Measurements from ENCODE around the gene RBSN. TPM values are rescaled to one million over a fixed set of nuclear protein-coding genes. Genes with fewer than 3 reads are reported as not detected.

Gene RBSN
- total RNA-seq, 2 donors from 2014 or later = 37.2 to 38.7 TPM

DNA sequence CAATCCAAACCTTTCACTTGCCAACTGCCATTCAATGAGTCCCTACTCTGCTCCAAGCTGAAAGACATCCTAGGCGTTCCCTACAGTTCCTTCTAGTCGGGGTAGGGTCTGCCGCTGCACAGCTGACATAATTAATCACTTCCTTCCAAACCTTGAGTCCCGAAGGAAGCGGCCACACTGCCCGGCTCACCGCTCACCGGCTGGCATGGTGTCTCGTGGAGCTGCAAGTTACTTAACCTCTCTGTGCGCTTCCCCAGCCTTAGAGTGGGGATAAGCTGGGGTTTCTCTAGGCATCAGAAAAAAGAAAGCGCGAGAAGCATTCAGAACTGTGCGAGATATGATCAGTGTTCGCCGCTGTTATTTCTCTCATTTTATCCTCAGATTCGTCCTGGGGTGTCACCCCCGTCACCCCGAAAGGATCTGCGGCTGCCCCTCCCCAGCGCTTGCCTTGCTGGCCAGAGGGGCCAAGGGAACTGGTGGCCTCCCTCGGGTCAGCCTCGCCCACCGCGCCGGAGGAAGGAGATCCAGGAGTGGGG, 34.6 kb downstream of the RBSN start:
- ATAC-seq (peak; percentile 12), DNase-seq (no peak)
- Mint-ChIP-seq H3K27ac (peak overlapping the region; percentile 91), H3K36me3 (ENCODE audit: low read depth) (no peaks in the 10 kb centered on the region), H3K4me3 (peak overlapping the region; percentile 94), H3K27me3 (no peaks in the 10 kb centered on the region), H3K4me1 (peaks cover 23% of the 10 kb centered on the region)
- no peaks in the 10 kb centered on the region for H3K9me3 ChIP-seq (ENCODE audit: control insufficient read depth, low read length, poor library complexity, severe bottlenecking)

DNA sequence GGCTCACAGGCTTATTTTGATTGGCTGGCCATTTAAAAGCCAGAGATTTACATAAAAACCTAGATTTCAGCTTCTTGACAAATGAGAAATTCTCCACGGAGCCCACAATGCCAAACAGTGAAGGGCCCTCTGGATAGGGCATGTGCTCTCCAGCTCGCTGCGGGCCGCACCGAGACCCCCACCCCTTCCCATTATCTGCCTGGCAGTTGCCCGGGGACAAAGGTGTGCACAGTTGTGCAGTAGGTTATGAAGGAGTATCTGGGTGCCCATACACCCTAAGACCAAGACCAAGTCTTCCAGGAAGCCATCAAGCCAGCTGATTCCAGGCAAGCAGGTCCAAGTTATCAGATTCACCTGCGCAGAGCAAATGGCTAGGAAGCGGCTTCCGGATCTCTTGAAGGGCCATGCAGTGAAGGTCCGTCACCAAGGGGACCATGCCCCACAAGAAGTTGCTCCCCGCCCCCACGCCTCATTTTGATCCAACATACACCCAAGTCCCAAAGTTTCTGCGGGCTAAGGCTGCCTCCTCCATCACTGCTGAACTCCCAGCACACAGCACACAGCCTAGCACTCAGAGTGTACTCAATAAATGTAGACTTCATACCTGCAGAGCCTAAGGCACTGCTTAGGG, 35.2 kb downstream of the RBSN start:
- Mint-ChIP-seq H3K27ac (peak overlapping the region; percentile 91), H3K36me3 (ENCODE audit: low read depth) (no peaks in the 10 kb centered on the region), H3K27me3 (no peaks in the 10 kb centered on the region), H3K4me1 (peaks cover 23% of the 10 kb centered on the region), H3K4me3 (peak overlapping the region; percentile 94)
- no peak for DNase-seq
- no peaks in the 10 kb centered on the region for H3K9me3 ChIP-seq (ENCODE audit: control insufficient read depth, low read length, poor library complexity, severe bottlenecking)
- ATAC-seq = no peak

GRCh38 chr3:15063238-15063637, 35.7 kb downstream of the RBSN start:
- H3K4me3 Mint-ChIP-seq = peak overlapping the region; percentile 63

DNA sequence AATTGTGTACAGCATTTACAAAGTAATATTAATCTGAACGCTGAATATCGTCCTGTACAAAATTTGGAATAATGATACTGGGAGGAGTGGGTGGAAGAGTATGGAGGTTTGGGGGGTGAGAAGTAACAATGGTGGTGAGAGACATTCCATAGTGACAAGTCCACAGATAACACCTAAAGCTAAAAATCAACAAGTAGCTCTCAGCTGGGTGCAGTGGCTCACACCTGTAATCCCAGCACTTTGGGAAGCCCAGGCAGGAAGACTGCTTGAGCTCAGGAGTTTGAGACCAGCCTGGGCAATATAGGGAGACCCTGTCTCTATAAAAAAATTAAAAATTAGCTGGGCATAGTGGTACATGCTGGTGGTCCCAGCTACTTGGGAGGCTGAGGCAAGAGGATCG, 38.9 kb downstream of the RBSN start:
- H3K4me3 Mint-ChIP-seq = no peak overlapping the region
- no peaks in the 10 kb centered on the region for H3K27me3 Mint-ChIP-seq
- H3K9me3 ChIP-seq (ENCODE audit: control insufficient read depth, low read length, poor library complexity, severe bottlenecking) = no peaks in the 10 kb centered on the region
- DNase-seq (no peak), ATAC-seq (no peak)
- H3K36me3 Mint-ChIP-seq (ENCODE audit: low read depth) = peaks cover 3% of the 10 kb centered on the region
- H3K4me1 Mint-ChIP-seq = peaks cover 21% of the 10 kb centered on the region
- no peak overlapping the region for H3K27ac Mint-ChIP-seq

More at GRCh38 chr3:15063238-15063637, 35.7 kb downstream of the RBSN start:
- H3K36me3 Mint-ChIP-seq (ENCODE audit: low read depth) = no peaks in the 10 kb centered on the region
- no peaks in the 10 kb centered on the region for H3K27me3 Mint-ChIP-seq
- H3K27ac Mint-ChIP-seq = peak overlapping the region; percentile 29
- no peaks in the 10 kb centered on the region for H3K9me3 ChIP-seq (ENCODE audit: control insufficient read depth, low read length, poor library complexity, severe bottlenecking)
- ATAC-seq = no peak
- no peak for DNase-seq
- peaks cover 23% of the 10 kb centered on the region for H3K4me1 Mint-ChIP-seq

DNA sequence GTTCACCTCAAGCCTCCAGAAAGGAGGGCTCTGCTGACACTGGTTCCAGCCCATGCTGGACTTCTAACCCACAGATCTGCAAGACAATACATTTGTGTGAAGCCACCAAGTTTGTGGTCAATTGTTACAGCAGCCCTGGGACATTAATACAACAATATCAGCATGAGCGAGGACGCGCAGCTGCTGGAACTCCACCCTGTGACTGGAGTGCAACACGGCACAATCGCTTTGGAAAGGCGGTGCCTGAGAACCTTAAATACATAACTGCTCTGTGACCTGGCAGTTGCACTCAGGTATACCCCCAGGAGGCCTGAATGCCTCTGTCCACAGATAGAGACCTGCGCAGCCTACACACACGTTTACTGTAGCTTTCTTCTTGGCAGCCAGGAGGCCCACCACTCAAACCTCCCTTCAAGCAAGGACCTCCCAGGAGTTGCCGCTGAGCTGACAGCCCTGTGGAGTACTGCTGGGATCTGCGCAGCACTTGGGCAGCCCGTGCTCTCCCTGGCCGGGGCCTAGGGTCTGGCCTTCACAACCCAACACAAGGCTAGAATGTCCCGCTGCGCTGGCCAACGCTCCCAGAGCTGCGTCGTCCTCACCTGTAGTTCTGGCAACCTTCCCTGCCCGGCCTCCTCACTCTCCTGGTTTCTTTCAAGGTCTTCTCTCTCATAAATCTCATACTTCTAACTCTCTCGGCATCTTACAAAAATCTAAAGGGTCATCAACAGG, 42.1 kb downstream of the RBSN start:
- H3K36me3 Mint-ChIP-seq (ENCODE audit: low read depth) = peaks cover 3% of the 10 kb centered on the region
- ATAC-seq (no peak), DNase-seq (no peak)
- H3K9me3 ChIP-seq (ENCODE audit: control insufficient read depth, low read length, poor library complexity, severe bottlenecking) = no peaks in the 10 kb centered on the region
- H3K4me1 Mint-ChIP-seq = peaks cover 19% of the 10 kb centered on the region
- H3K27ac Mint-ChIP-seq = no peak overlapping the region
- no peak overlapping the region for H3K4me3 Mint-ChIP-seq
- H3K27me3 Mint-ChIP-seq = no peaks in the 10 kb centered on the region

GRCh38 chr3:15055019-15055557, 43.9 kb downstream of the RBSN start:
- peak in 1 of 3 donors; percentile 14 for DNase-seq
- no peaks in the 10 kb centered on the region for H3K9me3 ChIP-seq (ENCODE audit: control insufficient read depth, low read length, poor library complexity, severe bottlenecking)
- no peaks in the 10 kb centered on the region for H3K27me3 Mint-ChIP-seq
- H3K4me1 Mint-ChIP-seq = peaks cover 33% of the 10 kb centered on the region
- H3K4me3 Mint-ChIP-seq = peak overlapping the region; percentile 3
- peak; percentile 82 for ATAC-seq
- peaks cover 3% of the 10 kb centered on the region for H3K36me3 Mint-ChIP-seq (ENCODE audit: low read depth)
- H3K27ac Mint-ChIP-seq = no peak overlapping the region

DNA sequence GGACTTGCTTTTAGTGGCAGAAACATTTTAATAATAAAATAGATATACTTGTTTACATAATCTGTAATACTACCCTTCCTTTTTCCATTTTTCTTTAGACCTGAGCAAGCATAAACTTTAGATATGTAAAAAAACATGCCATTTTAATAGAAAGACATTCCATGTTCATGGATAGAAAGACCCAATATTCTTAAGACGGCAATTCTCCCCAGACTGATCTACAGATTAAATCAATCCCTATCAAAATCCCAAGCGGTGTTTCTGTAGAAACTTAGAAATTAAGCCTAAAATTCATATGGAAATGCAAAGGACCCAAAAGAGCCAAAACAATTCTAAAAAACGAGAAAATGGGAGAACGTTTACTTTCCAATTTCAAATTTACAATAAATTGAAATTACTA, 45.4 kb downstream of the RBSN start:
- no peak overlapping the region for H3K4me3 Mint-ChIP-seq
- ATAC-seq = no peak
- peaks cover 3% of the 10 kb centered on the region for H3K36me3 Mint-ChIP-seq (ENCODE audit: low read depth)
- peaks cover 27% of the 10 kb centered on the region for H3K4me1 Mint-ChIP-seq
- peak overlapping the region; percentile 85 for H3K27ac Mint-ChIP-seq
- DNase-seq = no peak
- no peaks in the 10 kb centered on the region for H3K27me3 Mint-ChIP-seq
- H3K9me3 ChIP-seq (ENCODE audit: control insufficient read depth, low read length, poor library complexity, severe bottlenecking) = no peaks in the 10 kb centered on the region

DNA sequence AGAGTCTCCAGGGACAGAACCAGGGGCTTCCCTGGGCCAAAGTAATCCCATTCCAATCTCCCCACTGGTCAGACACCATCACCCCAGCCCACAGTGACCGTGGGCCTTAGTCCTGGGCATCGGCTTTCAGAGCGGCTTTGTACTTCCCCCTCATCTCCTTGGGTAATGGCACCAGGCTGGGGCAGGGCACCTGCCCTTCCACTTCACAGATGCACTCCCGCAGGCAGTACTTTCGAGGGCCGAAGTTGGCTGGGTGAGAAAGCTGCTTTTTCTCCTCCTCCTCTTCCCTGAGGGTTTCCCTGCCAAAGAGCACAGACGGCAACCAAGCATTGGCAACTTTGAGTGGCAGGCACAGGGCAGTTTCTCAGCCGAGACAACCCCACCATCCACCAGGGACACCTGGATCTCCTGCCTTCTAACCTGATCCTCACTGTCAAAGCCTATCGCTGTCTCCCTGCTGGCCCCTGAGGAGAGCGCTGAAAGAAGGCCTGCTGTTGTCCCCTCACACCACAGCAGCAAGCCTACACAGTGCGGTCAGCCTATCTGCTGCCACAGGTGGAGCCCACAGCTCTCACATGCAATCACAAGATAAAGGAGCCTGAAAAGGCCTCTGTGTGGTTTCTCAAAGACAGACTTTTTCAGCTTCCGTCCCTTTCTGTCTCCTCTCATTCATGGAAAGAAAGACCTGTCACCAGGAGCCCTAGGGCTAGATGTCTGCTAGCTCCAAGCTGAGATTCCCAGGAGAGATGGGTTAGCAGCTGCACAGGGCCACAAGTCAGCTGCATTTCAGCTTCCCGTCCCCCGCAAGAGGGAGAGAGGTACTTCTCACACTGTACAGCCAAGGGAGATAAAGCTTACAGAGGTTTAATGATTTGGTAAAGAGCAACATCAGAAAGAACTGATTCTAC, 46.4 kb downstream of the RBSN start:
- DNase-seq = no peak
- Mint-ChIP-seq H3K27me3 (no peaks in the 10 kb centered on the region), H3K27ac (no peak overlapping the region), H3K4me3 (no peak overlapping the region), H3K4me1 (peaks cover 27% of the 10 kb centered on the region), H3K36me3 (ENCODE audit: low read depth) (peaks cover 3% of the 10 kb centered on the region)
- no peaks in the 10 kb centered on the region for H3K9me3 ChIP-seq (ENCODE audit: control insufficient read depth, low read length, poor library complexity, severe bottlenecking)
- ATAC-seq = no peak

DNA sequence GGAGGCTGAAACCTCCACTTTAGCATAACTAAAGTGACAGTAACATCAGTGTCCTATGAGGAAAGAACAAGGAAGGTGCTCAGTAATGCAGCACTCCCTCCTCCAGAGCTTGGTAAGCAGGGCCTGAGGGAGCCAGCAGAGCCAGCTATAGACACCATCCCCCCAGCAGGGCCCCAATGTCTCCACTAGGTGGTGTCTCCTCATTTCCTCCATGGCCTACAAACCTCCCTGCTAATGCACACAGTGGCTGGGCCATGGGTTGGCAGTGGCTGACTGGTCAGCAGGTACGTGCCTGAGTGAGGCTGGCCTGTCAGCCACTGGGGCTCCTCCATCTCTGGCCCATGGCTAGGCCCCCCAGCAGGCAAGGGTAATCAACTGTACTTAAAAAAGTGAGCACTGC, 47.4 kb downstream of the RBSN start:
- peak; percentile 71 for ATAC-seq
- H3K36me3 Mint-ChIP-seq (ENCODE audit: low read depth) = no peaks in the 10 kb centered on the region
- peaks cover 24% of the 10 kb centered on the region for H3K4me1 Mint-ChIP-seq
- peak in 1 of 3 donors; percentile 15 for DNase-seq
- no peaks in the 10 kb centered on the region for H3K27me3 Mint-ChIP-seq
- H3K4me3 Mint-ChIP-seq = no peak overlapping the region
- peak overlapping the region; percentile 9 for H3K27ac Mint-ChIP-seq
- no peaks in the 10 kb centered on the region for H3K9me3 ChIP-seq (ENCODE audit: control insufficient read depth, low read length, poor library complexity, severe bottlenecking)

- Mint-ChIP-seq H3K27ac (peak overlapping the region; percentile 29), H3K36me3 (ENCODE audit: low read depth) (peaks cover 2% of the 10 kb centered on the region), H3K4me1 (peaks cover 26% of the 10 kb centered on the region), H3K27me3 (no peaks in the 10 kb centered on the region), H3K4me3 (no peak overlapping the region)
- DNase-seq = no peak
- ATAC-seq = peak; percentile 42
- H3K9me3 ChIP-seq (ENCODE audit: control insufficient read depth, low read length, poor library complexity, severe bottlenecking) = no peaks in the 10 kb centered on the region
These were observed 48.4 kb downstream of the RBSN start for GRCh38 chr3:15050405-15051092.

GRCh38 chr3:15049584-15049983, 49.4 kb downstream of the RBSN start:
- no peak for ATAC-seq

DNA sequence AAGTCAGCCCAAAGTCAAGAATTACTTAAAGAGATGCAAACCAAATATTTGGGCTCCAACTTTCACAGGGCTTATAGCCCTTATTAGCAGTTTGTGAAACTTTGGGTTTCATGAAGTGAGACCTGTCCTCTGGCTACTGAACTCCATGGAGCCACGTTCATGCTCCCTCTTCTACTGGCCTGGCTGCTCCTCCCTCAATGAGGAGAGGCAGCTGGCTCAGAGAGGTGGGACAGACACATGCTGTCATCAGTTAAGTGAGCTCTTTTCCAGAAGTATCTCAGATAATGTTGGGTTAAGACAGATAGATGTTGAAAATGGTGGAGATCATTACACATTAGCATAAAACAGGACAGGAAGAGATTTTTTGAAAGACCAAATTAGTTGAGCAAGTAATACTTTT, 53.3 kb downstream of the RBSN start:
- H3K4me3 Mint-ChIP-seq = no peak overlapping the region
- no peaks in the 10 kb centered on the region for H3K9me3 ChIP-seq (ENCODE audit: control insufficient read depth, low read length, poor library complexity, severe bottlenecking)
- H3K27ac Mint-ChIP-seq = peak overlapping the region; percentile 37
- ATAC-seq (no peak), DNase-seq (no peak)
- H3K36me3 Mint-ChIP-seq (ENCODE audit: low read depth) = peaks cover 4% of the 10 kb centered on the region
- H3K4me1 Mint-ChIP-seq = peaks cover 30% of the 10 kb centered on the region
- no peaks in the 10 kb centered on the region for H3K27me3 Mint-ChIP-seq

More at GRCh38 chr3:15049584-15049983, 49.4 kb downstream of the RBSN start:
- H3K9me3 ChIP-seq (ENCODE audit: control insufficient read depth, low read length, poor library complexity, severe bottlenecking) = no peaks in the 10 kb centered on the region
- Mint-ChIP-seq H3K4me1 (peaks cover 22% of the 10 kb centered on the region), H3K36me3 (ENCODE audit: low read depth) (peaks cover 2% of the 10 kb centered on the region), H3K27ac (peak overlapping the region; percentile 43), H3K27me3 (no peaks in the 10 kb centered on the region), H3K4me3 (no peak overlapping the region)
- no peak for DNase-seq
